Medulla oblongata (tissue), 1 donor: ENCODE results near the gene RASSF8.
A peak's percentile ranks its signal among the peaks of the same experiment; 100 is the strongest.

Source experiments
- DNase-seq: peaks from one replicate; pipeline ENCODE4 v3.0.0-alpha.2; 2015; ENCODE audit errors: extremely low spot score

RASSF8 gene

DNA sequence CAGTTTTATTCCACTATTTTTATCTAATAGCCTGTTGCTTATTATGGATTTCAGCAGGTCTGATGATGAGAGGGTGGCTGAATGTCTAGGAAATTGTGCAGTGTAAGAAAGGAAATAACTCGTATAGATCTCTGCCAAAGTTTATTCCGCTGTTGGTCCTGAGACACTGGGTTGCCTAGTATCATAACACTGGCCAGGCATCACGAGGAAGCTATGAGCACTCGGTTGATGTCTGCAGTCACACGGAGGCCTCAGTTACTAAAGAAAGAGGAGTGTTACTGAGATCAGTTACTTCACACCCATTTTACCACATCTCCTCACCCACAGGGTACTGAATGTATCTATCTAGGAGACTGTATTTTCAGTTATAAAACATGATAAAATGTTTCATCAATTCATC is 144.5 kb downstream of the RASSF8 start:
- DNase-seq = no peak

DNA sequence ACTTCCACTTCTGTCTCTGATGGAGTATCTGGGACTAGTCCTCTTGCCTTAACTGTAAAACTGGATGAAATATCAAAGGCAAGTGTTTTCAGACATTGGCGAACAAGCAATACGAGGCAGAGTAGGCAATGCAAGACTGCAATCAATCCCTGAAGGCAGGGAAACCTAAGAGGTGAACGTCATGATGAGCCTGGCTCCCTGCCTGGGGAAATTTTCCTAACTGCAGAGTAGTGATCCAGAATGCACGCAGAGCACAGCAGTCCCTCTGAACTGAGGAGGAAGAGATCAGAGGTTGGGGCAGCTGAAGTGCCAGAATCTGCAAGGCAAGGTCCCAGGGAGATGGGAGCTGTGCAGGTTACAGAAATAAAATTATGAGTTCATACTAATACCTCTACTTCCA is 147.9 kb downstream of the RASSF8 start:
- no peak for DNase-seq

DNA sequence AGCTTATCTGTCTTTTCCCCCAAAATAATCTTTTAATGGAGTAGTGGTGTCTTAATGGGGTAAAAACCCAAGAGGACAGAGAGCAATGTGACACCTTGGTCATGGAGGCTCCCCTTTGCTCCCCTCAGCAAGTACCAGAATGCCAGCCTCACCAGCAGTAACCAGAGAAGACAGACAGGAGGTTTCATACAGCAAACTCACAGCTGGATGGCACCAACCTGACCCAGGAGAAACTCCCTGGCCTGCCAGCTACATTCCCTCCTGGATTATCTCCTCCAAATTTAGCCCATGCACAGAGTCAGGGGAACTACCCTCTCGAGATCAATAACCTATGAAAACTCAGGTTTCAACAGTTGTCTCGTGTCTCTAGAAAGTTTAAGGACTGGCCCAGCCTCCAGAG is 150.4 kb downstream of the RASSF8 start:
- DNase-seq = no peak

DNA sequence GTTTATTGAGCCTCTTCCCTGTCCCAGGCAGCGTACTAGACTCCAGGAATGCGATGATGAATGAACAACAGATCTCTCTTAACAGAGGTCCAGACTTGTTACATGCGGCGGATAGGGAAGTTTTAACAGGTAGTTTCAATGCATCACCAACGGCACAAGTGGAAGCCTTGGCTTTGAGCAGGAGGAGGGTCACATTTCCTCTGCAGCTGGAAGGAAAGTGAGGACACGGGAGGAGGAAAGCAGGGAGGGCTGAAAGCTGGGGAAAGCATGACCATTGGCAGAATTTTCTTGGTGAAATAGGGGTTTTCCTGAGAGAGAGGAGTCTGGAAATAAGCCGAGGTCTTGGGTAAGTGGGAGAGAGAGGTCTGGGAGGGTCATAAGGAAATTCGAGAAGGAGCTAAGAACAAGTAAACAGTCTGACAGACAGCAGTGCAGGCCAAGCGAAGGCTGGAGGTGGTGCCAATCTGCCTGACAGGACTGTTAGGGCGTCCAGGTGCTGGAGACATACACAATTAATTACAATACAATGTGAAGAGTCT is 150.9 kb downstream of the RASSF8 start:
- no peak for DNase-seq

DNA sequence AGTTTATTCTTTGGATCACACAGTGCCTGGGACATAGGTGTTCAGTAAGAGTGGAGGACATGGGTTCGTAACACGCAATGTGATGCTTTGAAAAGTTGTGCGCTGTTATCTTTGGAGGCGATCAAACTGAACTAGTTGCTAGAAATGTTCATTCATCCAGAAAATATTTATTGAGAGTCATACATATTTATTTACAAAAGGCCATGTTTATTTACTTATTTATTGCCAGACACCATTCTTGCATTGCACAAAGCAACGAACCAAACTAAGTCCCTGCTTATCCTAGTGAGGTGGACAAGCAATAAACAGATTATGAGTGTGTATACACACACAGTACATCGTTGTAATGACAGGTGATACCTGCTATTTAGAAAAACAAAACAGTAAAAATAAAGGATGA is 153.8 kb downstream of the RASSF8 start:
- no peak for DNase-seq

DNA sequence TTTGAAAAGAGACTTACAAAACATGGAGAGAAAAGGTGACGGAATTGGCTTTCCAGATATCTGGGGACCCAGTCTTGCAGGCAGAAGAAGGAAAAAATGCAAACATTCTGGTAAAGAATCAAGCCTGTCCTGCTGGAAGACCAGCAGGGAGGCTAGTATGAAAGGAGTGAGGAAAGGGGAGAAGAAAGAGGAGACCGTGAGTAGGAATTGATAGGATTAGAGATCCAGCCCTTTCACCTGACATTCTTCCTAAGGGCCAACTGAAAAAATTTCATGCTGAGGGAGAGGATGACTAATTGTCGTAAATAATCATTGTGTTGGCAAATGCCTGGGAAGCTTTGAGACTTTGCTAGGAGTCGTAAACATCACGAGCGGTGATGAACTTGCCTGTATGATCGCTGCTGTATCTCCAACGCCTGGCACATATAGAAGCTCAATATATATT is 154.2 kb downstream of the RASSF8 start:
- no peak for DNase-seq

DNA sequence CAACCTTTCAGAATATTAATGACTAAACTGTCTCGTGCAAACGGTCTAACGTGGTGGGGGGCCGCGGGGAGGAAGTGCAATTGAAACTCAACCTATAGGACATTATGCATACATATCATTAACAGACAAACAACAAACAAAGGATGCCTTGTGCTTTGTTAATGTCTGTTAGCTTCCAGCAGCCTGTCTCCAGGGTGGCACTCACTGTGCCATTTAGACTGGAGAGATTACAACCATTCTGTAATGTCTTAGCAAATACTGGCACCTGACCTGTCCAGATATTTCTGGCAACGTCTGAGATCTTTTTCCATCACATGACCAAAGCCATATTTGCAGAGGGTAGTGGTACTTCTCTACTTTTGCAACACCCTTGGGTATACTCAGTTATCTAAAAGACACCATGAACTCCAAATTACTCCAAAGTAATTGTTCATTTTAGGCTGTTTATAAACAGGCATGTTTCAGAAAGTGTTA is 154.7 kb downstream of the RASSF8 start:
- peak; percentile 81 for DNase-seq

DNA sequence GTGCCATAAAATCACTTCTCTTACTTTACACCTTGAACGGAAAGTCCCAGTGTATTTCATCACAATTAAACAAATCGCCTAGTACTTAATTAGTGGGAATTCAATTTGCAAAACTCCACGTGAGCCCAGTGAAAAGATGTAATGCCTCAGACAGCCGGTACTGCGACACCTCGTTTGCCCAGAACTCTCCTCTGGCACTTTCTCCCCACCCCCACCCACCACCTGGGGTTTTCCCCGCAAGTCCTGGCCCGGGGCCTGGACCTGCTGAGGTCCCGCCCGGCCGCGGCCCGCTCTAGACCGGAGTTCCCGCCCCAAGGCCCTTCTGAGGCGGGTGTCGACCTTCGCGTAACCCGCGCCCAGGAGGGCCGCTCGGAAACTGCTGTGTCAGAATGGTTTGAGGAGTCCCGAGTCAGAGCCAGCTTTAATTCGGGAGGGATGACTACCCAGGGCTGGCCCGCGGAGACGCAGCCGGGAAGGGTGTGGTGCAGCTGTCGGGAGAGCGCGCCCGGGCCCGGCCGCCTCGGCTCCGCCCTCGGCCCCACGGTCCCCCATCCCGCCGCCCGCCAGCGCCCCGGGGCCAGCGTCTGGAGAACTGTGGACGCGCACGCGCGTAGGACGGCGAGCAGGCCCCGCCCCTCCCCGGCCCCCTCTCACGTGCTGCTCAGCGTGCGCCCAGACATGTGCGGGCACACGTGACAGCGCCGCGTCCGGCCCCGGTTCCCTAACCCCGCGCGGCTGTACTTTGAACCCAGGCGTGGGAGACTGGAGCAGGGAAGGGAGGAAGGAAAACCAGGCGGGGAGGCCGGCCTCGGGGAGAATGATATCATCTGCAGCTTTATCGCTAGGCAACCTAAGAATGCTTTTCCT is 155.6 kb downstream of the RASSF8 start:
- DNase-seq = peak; percentile 93

DNA sequence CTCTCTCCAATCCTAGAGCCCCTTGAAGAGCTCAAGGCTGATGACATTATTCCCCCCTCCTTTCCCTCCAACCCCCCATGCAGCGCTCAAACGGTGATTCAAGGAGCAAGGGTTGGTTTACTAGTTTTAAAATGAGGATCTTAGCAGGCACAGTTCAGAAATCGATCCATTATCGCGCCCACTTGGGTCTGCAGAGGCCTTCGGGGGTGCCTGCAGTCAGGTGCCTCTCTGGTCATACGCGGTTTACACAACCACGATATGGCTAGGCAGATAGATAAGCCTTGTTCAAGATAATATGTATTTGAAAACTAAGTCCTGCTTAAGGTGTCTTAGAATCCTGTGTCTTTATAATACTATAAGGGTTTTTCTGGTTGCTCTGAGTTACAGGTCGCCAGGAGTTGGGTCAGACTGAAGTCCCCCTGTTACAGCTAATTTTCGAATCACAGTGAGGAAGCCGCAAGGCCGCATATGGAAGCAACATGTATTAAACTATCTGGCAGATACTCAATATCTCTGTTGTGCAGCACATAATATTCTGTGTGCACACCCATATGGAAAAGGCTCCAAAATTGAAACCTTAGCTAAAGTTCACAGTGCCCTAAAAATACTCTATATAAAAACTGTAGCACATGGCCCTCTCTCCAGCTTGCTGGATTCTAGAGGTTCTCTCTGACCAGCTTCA is 156.4 kb downstream of the RASSF8 start:
- DNase-seq = no peak

DNA sequence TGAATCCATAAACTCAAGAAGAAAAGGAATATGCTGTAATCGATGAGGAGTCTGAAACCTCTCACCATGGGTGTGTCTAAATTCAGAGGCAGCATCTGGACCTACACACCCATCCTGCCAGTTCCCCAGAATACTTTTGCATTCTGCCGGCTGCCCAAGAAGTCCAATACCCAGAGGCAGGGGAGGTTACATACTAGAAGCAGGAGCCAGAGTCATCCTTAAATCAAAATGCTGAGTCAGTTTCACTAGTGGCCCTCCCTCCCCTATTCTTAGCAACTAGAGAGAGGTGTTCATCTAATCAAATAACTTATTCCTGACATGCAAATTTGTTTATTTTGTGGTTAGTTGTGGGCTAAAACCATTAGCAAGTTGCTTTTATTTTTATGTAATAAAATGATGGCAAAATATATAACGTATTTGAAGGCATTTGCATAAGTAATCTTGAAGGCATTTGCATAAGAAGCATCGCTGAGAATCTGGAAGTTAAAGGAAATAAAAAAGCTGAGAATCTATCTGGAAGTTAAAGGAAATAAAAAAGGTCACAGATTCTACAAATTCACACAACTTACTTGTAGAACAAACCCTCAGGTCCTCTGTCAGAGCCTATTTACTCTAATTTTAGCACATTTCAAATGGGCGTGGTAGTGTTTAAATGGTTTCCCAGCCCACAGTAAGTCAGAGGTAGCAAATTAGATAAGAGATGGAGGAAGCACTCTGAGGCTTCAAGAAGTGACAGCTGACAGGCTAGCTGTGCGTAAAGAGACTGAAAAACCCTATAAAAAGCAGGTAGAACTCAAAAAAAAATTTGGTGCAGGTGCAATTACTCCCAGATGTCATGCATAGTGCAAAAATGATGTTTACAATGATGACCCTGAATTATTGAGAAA is 158.6 kb downstream of the RASSF8 start:
- peak; percentile 63 for DNase-seq

DNA sequence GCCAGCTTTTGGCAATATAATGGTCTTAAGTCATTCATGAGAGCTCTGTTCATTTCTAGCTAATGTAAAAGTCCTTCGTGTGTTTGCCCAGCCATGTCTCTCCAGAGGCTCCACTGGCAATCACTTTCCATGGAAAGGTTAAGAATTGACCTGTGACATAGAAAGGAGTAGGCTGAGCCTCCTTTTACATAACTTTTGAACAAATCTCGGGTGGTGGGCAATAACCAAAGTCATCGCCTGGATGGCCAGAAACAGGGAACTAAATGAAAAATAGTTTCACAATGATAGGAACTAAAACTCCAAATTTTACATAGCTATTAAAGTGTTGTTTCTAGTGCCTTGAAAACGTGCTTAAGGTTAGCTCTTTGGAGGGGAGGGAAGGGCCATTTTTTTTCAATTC is 159.8 kb downstream of the RASSF8 start:
- DNase-seq = peak; percentile 47

DNA sequence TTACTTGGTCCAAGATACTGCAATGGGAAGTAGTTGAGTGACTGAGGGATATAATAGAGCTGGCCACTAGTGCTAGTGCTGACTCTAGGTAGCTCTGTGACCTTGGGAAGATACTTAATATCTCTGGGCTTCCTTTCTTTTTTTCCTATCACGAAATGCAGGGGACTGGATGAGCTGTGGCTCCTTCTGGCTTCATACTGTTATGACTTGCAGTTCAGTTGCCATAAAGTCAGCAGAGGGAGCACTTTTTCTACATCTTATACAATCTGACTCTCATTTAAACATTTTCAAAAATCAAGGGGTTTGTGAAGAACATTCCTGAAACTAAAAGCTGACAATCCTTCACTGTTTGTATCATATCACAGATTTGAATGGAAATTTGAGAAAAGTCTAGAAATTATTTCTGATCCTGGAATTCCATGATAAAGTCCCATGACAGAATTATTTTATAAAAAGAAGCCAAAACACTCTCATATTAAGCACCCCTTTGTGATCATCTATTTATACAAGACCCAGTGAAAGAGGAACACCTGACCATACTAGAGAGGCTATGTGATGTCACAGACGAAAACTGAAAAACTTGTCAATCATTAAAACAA is 161.0 kb downstream of the RASSF8 start:
- DNase-seq = peak; percentile 90

DNA sequence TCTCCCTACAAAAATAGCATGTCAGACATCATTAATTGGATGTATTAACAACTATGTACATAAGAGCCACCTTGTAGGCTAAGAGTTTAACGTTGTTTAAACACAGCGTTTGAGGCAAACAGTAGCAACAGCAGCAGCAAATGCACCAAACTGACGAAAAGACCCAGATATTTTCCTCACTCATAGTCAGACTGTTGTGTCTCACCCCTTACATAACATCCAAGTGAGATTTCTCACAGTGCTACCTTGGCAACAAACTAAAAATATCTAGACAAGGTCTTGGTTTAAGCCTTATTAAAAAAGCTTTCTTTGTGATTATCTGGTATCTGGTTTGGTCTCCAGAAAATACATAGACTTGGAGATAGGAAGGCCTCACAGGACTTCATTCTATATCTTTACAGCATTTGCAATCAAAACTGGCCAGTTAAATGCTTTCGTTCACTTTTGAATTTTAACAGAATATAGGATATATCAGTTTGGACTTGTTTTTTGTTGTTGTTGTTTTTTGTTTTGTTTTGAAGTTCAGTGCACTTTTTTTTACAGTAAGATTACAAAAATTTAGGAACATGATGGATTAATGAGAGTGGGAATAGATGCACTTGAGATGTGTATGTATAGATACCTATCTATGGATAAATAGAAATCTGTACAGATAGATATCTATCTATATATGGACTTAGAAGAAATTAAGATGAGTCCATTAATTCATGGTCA is 162.2 kb downstream of the RASSF8 start:
- peak; percentile 73 for DNase-seq

DNA sequence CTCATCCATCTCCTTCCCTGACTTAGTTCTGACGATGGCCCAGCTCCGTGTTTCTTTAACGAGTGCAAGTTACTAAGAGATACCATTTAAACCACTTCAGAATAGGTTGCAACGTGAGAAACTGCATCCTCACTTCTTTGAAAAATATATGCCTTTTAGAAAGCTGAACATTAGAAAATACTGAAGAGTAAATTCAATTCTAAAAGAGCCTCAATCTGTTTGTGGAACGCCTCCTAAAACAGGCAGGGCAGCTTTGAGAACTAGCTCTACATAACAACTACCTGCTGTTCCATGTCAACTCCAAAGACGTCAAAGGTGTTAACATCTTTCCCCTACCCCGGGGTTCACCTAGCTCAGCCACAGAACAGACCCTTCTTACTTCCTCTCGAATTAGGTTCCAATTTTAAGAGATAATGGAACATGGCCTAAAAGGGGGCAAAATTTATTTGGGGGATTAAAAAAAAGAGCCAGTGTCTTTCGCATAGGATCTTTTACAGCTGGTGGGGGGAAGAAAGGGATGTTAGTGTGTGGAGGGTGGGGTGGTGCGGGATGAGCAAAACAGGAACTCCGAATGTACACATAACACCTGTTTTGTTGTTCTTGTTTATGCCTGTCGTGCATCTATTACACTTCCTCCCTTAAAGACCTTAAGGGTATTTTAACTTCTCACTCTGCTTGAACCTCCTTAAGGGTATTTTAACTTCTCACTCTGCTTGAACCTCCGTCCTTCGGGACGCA is 163.0 kb downstream of the RASSF8 start:
- peak; percentile 64 for DNase-seq

DNA sequence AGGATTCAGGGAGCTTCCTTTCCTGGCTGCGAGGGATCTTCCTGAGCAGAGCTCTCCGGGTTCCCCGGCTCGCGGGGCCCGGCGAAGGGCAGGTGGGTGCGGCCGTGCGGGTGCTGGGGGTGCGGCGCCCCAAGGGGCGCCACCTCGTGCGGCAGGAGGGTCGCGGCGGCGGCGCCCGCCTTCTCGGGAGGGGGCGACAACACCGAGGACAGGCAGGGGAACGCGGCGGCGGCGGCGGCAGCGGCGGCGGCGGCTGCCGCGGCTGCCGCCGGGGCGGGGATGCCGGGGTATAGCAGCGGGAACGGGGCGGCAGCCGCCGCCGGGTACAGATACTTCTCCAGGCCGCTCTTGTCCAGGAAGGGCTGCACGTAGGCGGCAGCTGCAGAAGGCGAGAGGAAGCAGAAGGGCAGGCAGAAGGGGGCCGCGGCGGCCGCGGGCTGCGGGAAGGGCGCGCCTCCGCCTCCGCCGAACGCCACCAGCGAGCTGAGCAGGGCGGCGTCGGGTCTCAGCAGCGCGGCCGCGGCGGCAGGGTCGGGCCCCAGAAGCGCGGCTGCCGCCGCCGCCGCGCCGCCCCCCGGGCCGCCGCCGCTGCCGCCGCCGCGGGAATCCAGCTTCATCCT is 163.7 kb downstream of the RASSF8 start:
- DNase-seq = no peak

DNA sequence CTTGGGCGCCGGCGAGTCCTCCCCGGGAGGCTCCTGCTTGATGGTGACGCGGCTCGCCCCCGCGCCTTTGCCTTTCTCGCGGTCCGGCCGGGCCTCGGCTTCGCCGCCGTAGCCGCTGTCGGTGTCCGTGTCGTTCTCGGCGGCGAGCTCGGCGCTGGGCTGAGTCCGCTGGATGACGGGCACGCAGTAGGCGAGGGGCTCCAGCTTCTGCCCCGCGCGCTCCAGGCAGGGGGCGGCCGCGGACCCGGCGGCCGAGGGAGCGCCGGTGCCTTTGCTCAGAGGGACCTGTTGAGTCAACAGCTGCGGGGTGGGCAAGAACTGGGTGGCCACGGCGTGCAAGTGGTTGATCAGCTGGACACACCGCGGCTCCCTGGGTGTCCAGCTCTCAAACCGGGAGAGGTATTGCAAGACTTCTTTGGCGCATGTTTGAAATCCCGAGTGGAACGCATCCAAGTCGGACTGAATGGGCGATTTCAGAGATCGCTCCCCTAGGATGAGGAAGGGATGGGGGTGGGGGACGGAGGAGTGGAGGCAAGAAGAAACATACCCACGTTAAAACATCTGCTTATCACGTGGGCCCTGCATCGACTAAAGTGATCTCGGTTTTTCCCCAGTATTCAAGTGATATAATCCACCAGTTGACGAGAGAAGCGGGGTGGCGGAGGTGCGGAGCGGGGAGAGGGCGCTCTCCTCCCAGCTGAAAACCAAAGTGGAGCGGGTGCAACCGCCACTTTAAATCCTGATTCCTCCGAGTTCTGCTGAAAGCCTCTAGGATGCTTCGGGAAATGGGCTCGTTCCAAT is 164.4 kb downstream of the RASSF8 start:
- DNase-seq = peak; percentile 89

DNA sequence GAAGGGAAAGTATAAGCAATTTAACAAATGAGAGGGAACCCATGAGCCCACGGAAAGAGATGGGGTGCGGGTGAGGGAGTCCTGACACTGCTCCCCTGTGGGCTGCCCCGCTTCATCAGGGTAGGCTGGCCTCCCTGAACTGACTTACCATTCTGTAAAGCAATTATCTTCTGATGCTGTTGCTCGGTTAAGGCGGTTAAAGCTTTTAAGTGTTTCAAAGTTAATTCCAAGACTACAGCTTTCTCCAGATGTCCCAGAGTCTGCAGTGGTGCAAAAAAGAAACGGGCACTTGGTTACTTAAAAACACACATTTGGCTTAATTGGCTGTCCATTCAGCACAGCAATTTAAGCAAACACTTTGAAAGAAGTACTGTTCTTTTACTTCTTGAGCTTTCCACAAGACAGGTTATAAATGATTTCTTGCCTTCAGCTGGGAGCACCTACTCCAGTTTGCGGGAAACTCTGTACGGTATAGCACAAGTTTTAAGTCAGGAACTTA is 165.0 kb downstream of the RASSF8 start:
- DNase-seq = no peak
